ENCODE data around the gene ACYP1. TPM values are rescaled to one million over a fixed set of nuclear protein-coding genes. Genes with fewer than 3 reads are reported as not detected.

The ACYP1 gene
- total and polyA plus RNA-seq, 2 donors (not counting 1 experiment from before 2014, with no cell fraction given): 13.7 to 14.5 TPM

DNA sequence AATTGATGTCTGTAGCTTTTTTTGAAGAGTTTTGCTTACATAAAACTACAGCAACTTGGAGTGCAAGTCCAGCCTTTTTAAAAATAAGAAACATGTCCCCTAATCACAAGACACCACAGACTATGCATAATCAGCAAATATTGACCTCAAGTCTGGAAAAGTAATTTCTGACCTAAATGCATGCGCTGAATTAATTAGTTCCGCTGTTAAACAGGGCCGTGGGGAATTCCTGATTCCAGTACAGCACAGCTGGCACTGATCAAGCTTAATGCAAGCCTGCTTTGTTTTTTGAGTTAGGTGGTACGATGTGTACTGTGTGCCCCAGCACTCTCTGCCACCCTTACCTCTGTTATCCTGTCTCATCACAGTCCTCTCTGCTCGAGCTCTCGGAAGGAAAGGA lies 21.8 kb downstream of the ACYP1 start:
- TF ChIP-seq, protein P1, sequence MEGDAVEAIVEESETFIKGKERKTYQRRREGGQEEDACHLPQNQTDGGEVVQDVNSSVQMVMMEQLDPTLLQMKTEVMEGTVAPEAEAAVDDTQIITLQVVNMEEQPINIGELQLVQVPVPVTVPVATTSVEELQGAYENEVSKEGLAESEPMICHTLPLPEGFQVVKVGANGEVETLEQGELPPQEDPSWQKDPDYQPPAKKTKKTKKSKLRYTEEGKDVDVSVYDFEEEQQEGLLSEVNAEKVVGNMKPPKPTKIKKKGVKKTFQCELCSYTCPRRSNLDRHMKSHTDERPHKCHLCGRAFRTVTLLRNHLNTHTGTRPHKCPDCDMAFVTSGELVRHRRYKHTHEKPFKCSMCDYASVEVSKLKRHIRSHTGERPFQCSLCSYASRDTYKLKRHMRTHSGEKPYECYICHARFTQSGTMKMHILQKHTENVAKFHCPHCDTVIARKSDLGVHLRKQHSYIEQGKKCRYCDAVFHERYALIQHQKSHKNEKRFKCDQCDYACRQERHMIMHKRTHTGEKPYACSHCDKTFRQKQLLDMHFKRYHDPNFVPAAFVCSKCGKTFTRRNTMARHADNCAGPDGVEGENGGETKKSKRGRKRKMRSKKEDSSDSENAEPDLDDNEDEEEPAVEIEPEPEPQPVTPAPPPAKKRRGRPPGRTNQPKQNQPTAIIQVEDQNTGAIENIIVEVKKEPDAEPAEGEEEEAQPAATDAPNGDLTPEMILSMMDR (conservative IDR thresholded peaks at IDR 0.05 in 1 of 2, IDR thresholded peaks at IDR 0.05 in 1 of 2; ENCODE audit: low read depth in 1 of 2, low read length in 2 of 2): no peak
- TF ChIP-seq EZH2 (IDR thresholded peaks at IDR 0.05; ENCODE audit: low read length, missing control alignments): no peak
- Histone ChIP-seq H3K27me3 (ENCODE audit: control insufficient read depth, insufficient read depth, low read length) (no peaks in the 10 kb centered on the region), H3K79me2 (ENCODE audit: control insufficient read depth, insufficient read depth, low read length) (peaks cover 4% of the 10 kb centered on the region), H3K4me3 (replicated peaks in 1 of 4; ENCODE audit: control extremely low read depth in 1 of 4, insufficient read depth in 1 of 4, low read depth in 3 of 4, low read length in 4 of 4) (no peak overlapping the region), H4K20me1 (ENCODE audit: control insufficient read depth, extremely low read depth, insufficient read depth, low read length) (no peaks in the 10 kb centered on the region), H3K9me3 (ENCODE audit: control insufficient read depth, insufficient read depth, low read depth, low read length) (no peaks in the 10 kb centered on the region), H3K4me1 (ENCODE audit: control insufficient read depth, extremely low read depth, insufficient read depth, low read length) (peaks cover 15% of the 10 kb centered on the region), H3K36me3 (ENCODE audit: control insufficient read depth, insufficient read depth, low read length) (no peaks in the 10 kb centered on the region), H3K4me2 (ENCODE audit: extremely low read depth, insufficient read depth, low read length) (peak overlapping the region; percentile 37), H2AFZ (ENCODE audit: low read length) (no peak overlapping the region), H3K27ac (ENCODE audit: insufficient read depth, low read length) (no peak overlapping the region), H3K9ac (ENCODE audit: insufficient read depth, low read length) (no peak overlapping the region)
- DNase-seq (ENCODE audit: low read depth in 2 of 2): peak; percentile 53 to 55

DNA sequence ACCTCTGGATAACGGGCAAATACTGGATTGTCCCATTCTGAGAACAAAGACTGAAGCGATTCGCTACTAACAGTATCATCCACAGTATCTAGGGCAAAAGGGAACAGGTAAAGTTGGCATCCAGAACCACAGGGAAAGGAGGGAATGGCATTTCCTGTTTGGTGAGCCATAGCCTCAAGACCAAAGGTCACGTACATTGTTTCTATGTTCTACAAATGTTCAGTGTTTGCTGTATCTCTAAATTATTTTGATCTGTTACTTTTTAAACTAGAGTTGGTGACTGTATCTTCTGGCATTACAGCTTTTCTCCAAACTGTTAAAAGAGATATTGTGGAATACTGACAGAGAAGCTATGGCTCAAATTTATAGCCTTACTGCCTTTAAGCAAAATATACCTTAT lies 22.2 kb downstream of the ACYP1 start:
- Histone ChIP-seq H4K20me1 (ENCODE audit: control insufficient read depth, extremely low read depth, insufficient read depth, low read length) (no peaks in the 10 kb centered on the region), H2AFZ (ENCODE audit: low read length) (no peak overlapping the region), H3K27me3 (ENCODE audit: control insufficient read depth, insufficient read depth, low read length) (no peaks in the 10 kb centered on the region), H3K79me2 (ENCODE audit: control insufficient read depth, insufficient read depth, low read length) (peaks cover 4% of the 10 kb centered on the region), H3K4me1 (ENCODE audit: control insufficient read depth, extremely low read depth, insufficient read depth, low read length) (peaks cover 15% of the 10 kb centered on the region), H3K4me2 (ENCODE audit: extremely low read depth, insufficient read depth, low read length) (no peak overlapping the region), H3K9ac (ENCODE audit: insufficient read depth, low read length) (no peak overlapping the region), H3K9me3 (ENCODE audit: control insufficient read depth, insufficient read depth, low read depth, low read length) (no peaks in the 10 kb centered on the region), H3K4me3 (replicated peaks in 1 of 4; ENCODE audit: control extremely low read depth in 1 of 4, insufficient read depth in 1 of 4, low read depth in 3 of 4, low read length in 4 of 4) (no peak overlapping the region), H3K36me3 (ENCODE audit: control insufficient read depth, insufficient read depth, low read length) (no peaks in the 10 kb centered on the region), H3K27ac (ENCODE audit: insufficient read depth, low read length) (no peak overlapping the region)
- TF ChIP-seq EZH2 (IDR thresholded peaks at IDR 0.05; ENCODE audit: low read length, missing control alignments): no peak
- TF ChIP-seq, protein P1 (conservative IDR thresholded peaks at IDR 0.05 in 1 of 2, IDR thresholded peaks at IDR 0.05 in 1 of 2; ENCODE audit: low read depth in 1 of 2, low read length in 2 of 2): no peak
- no peak for DNase-seq (ENCODE audit: low read depth in 2 of 2)

DNA sequence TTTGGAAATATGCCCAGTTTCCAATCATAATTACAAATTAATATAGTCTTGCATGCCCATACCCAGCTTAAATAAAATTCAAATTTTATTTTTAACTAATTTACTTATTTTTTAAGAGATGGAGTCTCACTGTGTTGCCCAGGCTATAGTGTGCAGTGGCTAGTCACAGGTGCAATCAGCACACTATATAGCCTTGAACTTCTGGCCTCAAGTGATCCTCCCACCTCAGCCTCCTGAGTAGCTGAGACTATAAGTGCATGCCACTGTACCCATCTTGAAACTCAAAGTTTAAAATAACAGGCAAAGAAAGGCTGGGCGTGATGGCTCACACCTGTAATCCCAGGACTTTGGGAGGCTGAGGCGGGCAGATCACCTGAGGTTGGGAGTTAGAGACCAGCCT lies 22.9 kb downstream of the ACYP1 start:
- H3K9ac ChIP-seq (ENCODE audit: insufficient read depth, low read length): no peak overlapping the region
- no peak overlapping the region for H3K27ac ChIP-seq (ENCODE audit: insufficient read depth, low read length)
- H3K27me3 ChIP-seq (ENCODE audit: control insufficient read depth, insufficient read depth, low read length): no peaks in the 10 kb centered on the region
- peaks cover 4% of the 10 kb centered on the region for H3K79me2 ChIP-seq (ENCODE audit: control insufficient read depth, insufficient read depth, low read length)
- H3K36me3 ChIP-seq (ENCODE audit: control insufficient read depth, insufficient read depth, low read length): no peaks in the 10 kb centered on the region
- no peak overlapping the region for H2AFZ ChIP-seq (ENCODE audit: low read length)
- H3K4me2 ChIP-seq (ENCODE audit: extremely low read depth, insufficient read depth, low read length): no peak overlapping the region
- H4K20me1 ChIP-seq (ENCODE audit: control insufficient read depth, extremely low read depth, insufficient read depth, low read length): no peaks in the 10 kb centered on the region
- TF ChIP-seq EZH2 (IDR thresholded peaks at IDR 0.05; ENCODE audit: low read length, missing control alignments): no peak
- TF ChIP-seq, protein P1 (conservative IDR thresholded peaks at IDR 0.05 in 1 of 2, IDR thresholded peaks at IDR 0.05 in 1 of 2; ENCODE audit: low read depth in 1 of 2, low read length in 2 of 2): no peak
- no peak overlapping the region for H3K4me3 ChIP-seq (replicated peaks in 1 of 4; ENCODE audit: control extremely low read depth in 1 of 4, insufficient read depth in 1 of 4, low read depth in 3 of 4, low read length in 4 of 4)
- DNase-seq (ENCODE audit: low read depth in 2 of 2): no peak
- H3K9me3 ChIP-seq (ENCODE audit: control insufficient read depth, insufficient read depth, low read depth, low read length): no peaks in the 10 kb centered on the region
- peaks cover 15% of the 10 kb centered on the region for H3K4me1 ChIP-seq (ENCODE audit: control insufficient read depth, extremely low read depth, insufficient read depth, low read length)

Data from fibroblast of lung (primary cell).